Esophagus squamous epithelium (tissue), 5 donors: Measurements from ENCODE around the gene STK26. TPM values are rescaled to one million over a fixed set of nuclear protein-coding genes. Genes with fewer than 3 reads are reported as not detected.
"Not testable (repeated sequence)": the region's sequence is repeated elsewhere in the genome, so short reads cannot be mapped to it uniquely, and the experiment has no call there.

Source experiments
- DNase-seq: peaks from one replicate; lab custom pipeline; 2025; lab: John Stamatoyannopoulos, UW
- H3K27ac ChIP-seq, 4 donors: fragments of 200-600 bp; sonication (generic); one replicate each; pipeline ENCODE4 v1.5.1; 2016 to 2019; ENCODE audit warnings: mild to moderate bottlenecking in 1 of 4
- H3K27me3 ChIP-seq, 4 donors: fragments of 200-600 bp; sonication (generic); 1 replicate in 3 of 4; 2 replicates in 1 of 4; pipeline versions ENCODE4 v1.5.1 to v1.6.0; 2017 to 2021; ENCODE audit warnings: antibody characterized with exemption in 1 of 4
- H3K36me3 ChIP-seq, 3 donors: fragments of 200-600 bp; sonication (generic); one replicate each; pipeline ENCODE4 v1.5.1; 2016 to 2019
- H3K4me1 ChIP-seq, 3 donors: fragments of 200-600 bp; sonication (generic); one replicate each; pipeline ENCODE4 v1.5.1; 2017 to 2019
- H3K4me3 ChIP-seq, 4 donors: fragments of 200-600 bp; sonication (generic); 1 replicate in 3 of 4; 2 replicates in 1 of 4; pipeline ENCODE4 v1.5.1; 2016 to 2019; ENCODE audit warnings: mild to moderate bottlenecking in 2 of 4, moderate library complexity in 1 of 4
- H3K9me3 ChIP-seq, 3 donors: fragments of 200-600 bp; sonication (generic); one replicate each; pipeline ENCODE4 v1.5.1; 2016 to 2019
- POLR2A ChIP-seq, 4 donors: fragments of 450-650 bp; IDR thresholded peaks; one replicate each; pipeline ENCODE4 v1.6.1; 2017; ENCODE audit warnings: antibody characterized with exemption in 4 of 4, mild to moderate bottlenecking in 4 of 4, moderate library complexity in 3 of 4
- WGBS, 2 donors: methylation state at CpG; one replicate each; pipeline ENCODE4 v1.1.5; 2018; 5-methylcytosine and 5-hydroxymethylcytosine counted together
- intact Hi-C: fragments of 100-400 bp; cut with DNase I; formaldehyde crosslinking; loops from one replicate; pipeline ENCODE4 v1.15.0; 2022
- total RNA-seq, 4 donors: library from RNA; depleted of rRNA; stranded (reverse); fragments of >200 nt; gene quantifications; one replicate each; pipeline ENCODE4 v1.1.0, GENCODE V29; 2016
- TF ChIP-seq, protein P1 (sequence below), 6 experiments: fragments of 450-650 bp in 4 of 6; fragments of 200-600 bp in 2 of 6; sonication (generic) in 2 of 6; IDR thresholded peaks; one replicate each; pipeline ENCODE4 v1.5.1; 2016 to 2019; ENCODE audit warnings: antibody characterized with exemption in 6 of 6, mild to moderate bottlenecking in 4 of 6, moderate library complexity in 4 of 6
- donor health status: DM: yes; HTN: yes; CAD: no.

The STK26 gene
- total RNA-seq, 4 donors from 2014 or later: 12.2 to 21.6 (median 19.9) TPM

DNA sequence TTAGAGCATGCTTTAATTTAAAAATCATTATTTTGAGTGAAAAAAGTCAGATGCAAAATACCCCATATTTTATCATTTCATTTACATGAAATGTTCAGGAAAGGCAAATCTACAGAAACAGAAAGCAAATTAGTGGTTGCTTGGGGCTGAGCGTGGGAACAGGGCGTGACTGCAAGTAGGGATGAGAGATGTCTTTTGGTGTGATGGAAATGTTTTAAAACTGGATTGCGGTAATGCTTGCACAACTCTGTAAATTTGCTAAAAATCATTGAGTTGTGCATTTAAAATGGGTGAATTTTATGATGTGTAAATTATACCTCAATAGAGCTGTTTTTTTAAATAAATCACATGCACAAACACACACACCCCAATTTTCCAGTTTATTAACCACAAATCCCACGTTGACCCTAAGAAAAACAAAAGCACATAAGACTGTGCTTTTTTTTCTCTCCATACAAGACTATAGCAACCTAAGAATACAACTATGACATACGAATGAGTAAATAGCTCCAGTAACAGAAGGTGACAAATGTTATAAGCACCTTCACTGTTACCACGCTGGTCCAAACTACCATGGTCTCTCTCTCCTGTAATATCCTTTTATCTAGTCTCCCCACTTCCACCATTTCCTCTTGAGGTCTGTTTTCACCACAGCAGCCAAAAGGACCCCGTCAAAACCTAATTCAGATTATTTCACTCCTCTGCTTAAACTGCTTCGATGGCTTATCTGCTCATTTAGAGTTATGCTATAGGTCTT is 67.5 kb downstream of the STK26 start:
- no peak for DNase-seq
- Histone ChIP-seq H3K27me3 (peaks cover 0 to 3% (median 0%) of the 10 kb centered on the region in 4 donors), H3K4me1 (no peaks in the 10 kb centered on the region), H3K27ac (no peak overlapping the region), H3K36me3 (no peaks in the 10 kb centered on the region), H3K9me3 (no peaks in the 10 kb centered on the region), H3K4me3 (no peak overlapping the region)
- TF ChIP-seq, protein P1, sequence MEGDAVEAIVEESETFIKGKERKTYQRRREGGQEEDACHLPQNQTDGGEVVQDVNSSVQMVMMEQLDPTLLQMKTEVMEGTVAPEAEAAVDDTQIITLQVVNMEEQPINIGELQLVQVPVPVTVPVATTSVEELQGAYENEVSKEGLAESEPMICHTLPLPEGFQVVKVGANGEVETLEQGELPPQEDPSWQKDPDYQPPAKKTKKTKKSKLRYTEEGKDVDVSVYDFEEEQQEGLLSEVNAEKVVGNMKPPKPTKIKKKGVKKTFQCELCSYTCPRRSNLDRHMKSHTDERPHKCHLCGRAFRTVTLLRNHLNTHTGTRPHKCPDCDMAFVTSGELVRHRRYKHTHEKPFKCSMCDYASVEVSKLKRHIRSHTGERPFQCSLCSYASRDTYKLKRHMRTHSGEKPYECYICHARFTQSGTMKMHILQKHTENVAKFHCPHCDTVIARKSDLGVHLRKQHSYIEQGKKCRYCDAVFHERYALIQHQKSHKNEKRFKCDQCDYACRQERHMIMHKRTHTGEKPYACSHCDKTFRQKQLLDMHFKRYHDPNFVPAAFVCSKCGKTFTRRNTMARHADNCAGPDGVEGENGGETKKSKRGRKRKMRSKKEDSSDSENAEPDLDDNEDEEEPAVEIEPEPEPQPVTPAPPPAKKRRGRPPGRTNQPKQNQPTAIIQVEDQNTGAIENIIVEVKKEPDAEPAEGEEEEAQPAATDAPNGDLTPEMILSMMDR (IDR thresholded peaks at IDR 0.05): no peak
- TF ChIP-seq POLR2A (IDR thresholded peaks at IDR 0.05): no peak
- intact Hi-C loops: loop anchor here (10.0 kb wide), 2 partner anchors 114 to 524 kb away; no protein-coding TSS in a partner anchor
- WGBS, 2 donors: 58 to 73% methylated on average over 5 to 8 of the region's 8 CpGs

DNA sequence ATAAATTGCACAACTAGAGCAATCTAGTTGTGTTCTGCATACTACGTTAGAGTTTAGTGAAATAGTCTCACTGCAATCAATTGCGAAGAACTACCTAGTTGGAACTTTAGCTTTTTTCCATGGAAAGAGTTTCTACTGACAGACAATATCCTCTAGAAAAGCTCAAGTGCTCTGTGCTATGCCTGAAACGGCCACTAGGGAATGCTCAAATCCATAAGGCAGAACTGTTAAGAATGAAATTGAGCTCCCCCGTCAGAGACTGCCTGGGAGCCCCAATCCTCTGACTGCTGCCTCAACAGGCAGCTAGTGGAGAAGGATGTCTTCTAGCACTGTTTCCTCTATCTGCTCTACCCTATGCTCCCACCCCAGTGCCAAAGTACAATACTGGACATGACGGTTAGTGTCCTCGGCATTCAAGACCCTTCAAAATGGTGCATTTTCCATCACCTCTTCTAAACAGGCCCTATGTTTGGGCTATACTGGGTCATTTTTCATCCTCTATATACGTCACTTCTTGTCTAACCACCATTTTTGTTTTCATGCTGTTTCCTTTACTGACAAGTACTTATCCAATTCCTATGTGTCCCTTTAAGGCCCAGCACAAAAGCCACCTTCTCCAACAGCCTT is 69.5 kb downstream of the STK26 start:
- no peak for DNase-seq
- no peak for TF ChIP-seq POLR2A (IDR thresholded peaks at IDR 0.05)
- TF ChIP-seq, protein P1 (IDR thresholded peaks at IDR 0.05): peak; percentile 20 to 82 (median 68)
- intact Hi-C loops: loop anchor here (10.0 kb wide), 2 partner anchors 112 to 522 kb away; no protein-coding TSS in a partner anchor
- Histone ChIP-seq H3K36me3 (no peaks in the 10 kb centered on the region), H3K9me3 (no peaks in the 10 kb centered on the region), H3K27me3 (peaks cover 0 to 3% (median 0%) of the 10 kb centered on the region in 4 donors), H3K27ac (no peak overlapping the region), H3K4me3 (no peak overlapping the region), H3K4me1 (no peaks in the 10 kb centered on the region)
- 45 to 54% methylated on average over 5 to 7 of the region's 7 CpGs for WGBS, 2 donors

DNA sequence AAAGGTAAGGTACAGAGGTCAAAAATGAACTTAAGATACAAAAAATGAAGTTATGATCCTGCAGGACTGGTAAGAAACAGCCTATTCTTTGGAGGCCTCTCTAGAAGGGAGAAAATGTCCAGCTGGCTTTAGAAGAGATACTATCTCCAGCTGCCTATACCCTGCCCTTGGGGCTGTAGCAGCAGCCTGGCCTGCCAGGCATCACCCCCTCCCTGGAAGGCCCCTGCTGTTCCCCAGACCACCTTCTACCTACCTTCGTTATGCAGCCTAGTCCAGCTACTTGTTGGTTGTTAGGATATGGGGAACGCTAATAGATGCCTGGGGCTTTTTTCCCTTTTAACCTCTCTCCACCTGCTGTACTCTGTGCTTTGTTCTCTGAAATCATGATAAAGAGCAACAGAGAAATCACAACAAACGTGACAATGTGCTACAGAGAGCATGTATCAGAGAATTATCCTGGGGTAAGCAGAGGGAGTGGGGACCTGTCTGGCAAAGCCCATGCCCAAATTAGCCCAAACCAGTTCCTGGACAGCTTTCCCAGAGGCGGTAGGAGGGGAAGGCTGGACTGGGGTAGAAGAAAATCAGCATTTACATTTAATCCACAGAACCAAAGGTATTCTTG is 70.2 kb downstream of the STK26 start:
- Histone ChIP-seq H3K4me3 (no peak overlapping the region), H3K27me3 (peaks cover 0 to 3% (median 0%) of the 10 kb centered on the region in 4 donors), H3K9me3 (no peaks in the 10 kb centered on the region), H3K4me1 (no peaks in the 10 kb centered on the region), H3K27ac (no peak overlapping the region), H3K36me3 (no peaks in the 10 kb centered on the region)
- DNase-seq: no peak
- 63% methylated on average over 4 of the region's 4 CpGs; no CpG with 5 or more reads in 1 of the 2 donors for WGBS, 2 donors
- intact Hi-C loops: loop anchor here (10.0 kb wide), 2 partner anchors 111 to 521 kb away; no protein-coding TSS in a partner anchor
- TF ChIP-seq, protein P1 (IDR thresholded peaks at IDR 0.05): no peak
- no peak for TF ChIP-seq POLR2A (IDR thresholded peaks at IDR 0.05)

DNA sequence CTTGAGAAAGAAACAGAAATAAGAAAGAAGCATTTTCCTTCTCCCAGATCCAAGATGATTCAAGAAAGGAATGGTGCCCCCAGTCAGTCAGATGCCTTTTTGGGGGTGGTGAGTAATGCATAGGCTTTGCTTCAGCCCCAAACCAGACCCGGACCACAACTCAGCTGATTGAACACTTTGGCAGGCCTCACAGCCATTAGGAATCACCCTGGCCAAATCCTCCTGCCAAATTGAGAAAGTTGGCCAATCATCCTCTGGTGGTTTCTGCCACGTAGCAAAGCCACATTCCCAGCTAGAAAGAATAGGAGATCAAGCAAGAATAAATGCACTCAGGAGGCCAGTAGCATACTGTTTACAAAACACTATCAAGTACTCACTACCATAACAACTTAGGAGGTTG is 71.1 kb downstream of the STK26 start:
- Histone ChIP-seq H3K9me3 (no peaks in the 10 kb centered on the region), H3K4me1 (no peaks in the 10 kb centered on the region), H3K36me3 (no peaks in the 10 kb centered on the region), H3K27ac (no peak overlapping the region), H3K27me3 (peaks cover 0 to 3% (median 0%) of the 10 kb centered on the region in 4 donors), H3K4me3 (no peak overlapping the region)
- TF ChIP-seq, protein P1 (IDR thresholded peaks at IDR 0.05): no peak
- no peak for TF ChIP-seq POLR2A (IDR thresholded peaks at IDR 0.05)
- no peak for DNase-seq
- 34% methylated on average over 2 of the region's 2 CpGs; no CpG with 5 or more reads in 1 of the 2 donors for WGBS, 2 donors
- intact Hi-C loops: loop anchor here (10.0 kb wide), 2 partner anchors 111 to 521 kb away; no protein-coding TSS in a partner anchor

DNA sequence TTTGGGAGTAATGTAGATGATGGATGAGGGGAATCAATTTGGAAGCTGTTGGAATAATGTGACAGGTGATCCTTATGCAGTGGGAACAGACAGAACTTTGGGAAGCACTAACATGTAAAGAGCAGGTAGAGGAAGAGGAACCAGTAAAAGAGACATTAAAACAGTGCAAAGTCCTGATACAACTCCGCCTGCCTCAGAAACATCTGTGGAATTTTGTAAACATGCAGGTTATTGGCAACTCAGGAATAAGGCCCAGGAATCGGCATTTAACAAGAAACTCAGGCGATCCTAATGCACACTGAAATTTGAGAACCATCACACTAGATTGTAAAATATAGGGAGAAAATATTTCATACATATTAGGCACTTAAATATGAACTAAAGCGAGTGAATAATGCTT is 75.6 kb downstream of the STK26 start:
- not testable (repeated sequence) for H3K9me3 ChIP-seq, H3K27ac ChIP-seq, H3K4me1 ChIP-seq, H3K27me3 ChIP-seq, DNase-seq, H3K36me3 ChIP-seq, H3K4me3 ChIP-seq
- 73 to 74% methylated on average over 4 of the region's 4 CpGs for WGBS, 2 donors
- intact Hi-C loops: loop anchor here (10.0 kb wide), 2 partner anchors 106 to 516 kb away; no protein-coding TSS in a partner anchor
